ENCODE results near the gene CDC5L. TPM values are rescaled to one million over a fixed set of nuclear protein-coding genes. Genes with fewer than 3 reads are reported as not detected.
A peak's percentile ranks its signal among the peaks of the same experiment; 100 is the strongest.

Gene CDC5L
- total RNA-seq, 1 donor from 2014 or later, result 16.5 TPM

GRCh38 chr6:44466955-44467354 lies 79.4 kb downstream of the CDC5L start:
- no peaks in the 10 kb centered on the region for H3K4me1 ChIP-seq
- H3K9me3 ChIP-seq, result no peaks in the 10 kb centered on the region
- no peaks in the 10 kb centered on the region for H3K27me3 ChIP-seq
- DNase-seq (ENCODE audit: extremely low spot score in 2 of 2), result no peak
- H3K4me3 ChIP-seq, result no peak overlapping the region
- intact Hi-C loops (cut with DNase I), result no loop called here
- TF ChIP-seq CTCF (IDR thresholded peaks at IDR 0.05) (no peak), POLR2AphosphoS5 (IDR thresholded peaks at IDR 0.05; ENCODE audit: insufficient read depth in 1 of 2, low read depth in 1 of 2) (no peak), POLR2A (IDR thresholded peaks at IDR 0.05) (no peak)
- no peak overlapping the region for H3K27ac ChIP-seq
- H3K36me3 ChIP-seq, result no peaks in the 10 kb centered on the region

GRCh38 chr6:44468835-44469234 lies 81.3 kb downstream of the CDC5L start:
- intact Hi-C loops (cut with DNase I), result no loop called here
- DNase-seq (ENCODE audit: extremely low spot score in 2 of 2), result no peak
- H3K36me3 ChIP-seq, result no peaks in the 10 kb centered on the region
- H3K4me1 ChIP-seq, result no peaks in the 10 kb centered on the region
- H3K27me3 ChIP-seq, result no peaks in the 10 kb centered on the region
- H3K9me3 ChIP-seq, result no peaks in the 10 kb centered on the region
- H3K27ac ChIP-seq, result no peak overlapping the region
- TF ChIP-seq CTCF (IDR thresholded peaks at IDR 0.05) (no peak), POLR2A (IDR thresholded peaks at IDR 0.05) (no peak), POLR2AphosphoS5 (IDR thresholded peaks at IDR 0.05; ENCODE audit: insufficient read depth in 1 of 2, low read depth in 1 of 2) (no peak)
- no peak overlapping the region for H3K4me3 ChIP-seq

- Histone ChIP-seq H3K4me3 (no peak overlapping the region), H3K4me1 (no peaks in the 10 kb centered on the region), H3K27ac (no peak overlapping the region), H3K27me3 (no peaks in the 10 kb centered on the region), H3K36me3 (no peaks in the 10 kb centered on the region), H3K9me3 (no peaks in the 10 kb centered on the region)
- intact Hi-C loops (cut with DNase I), result loop anchor here (10.0 kb wide), 1 partner anchor 1245 kb away; no protein-coding TSS in a partner anchor
- TF ChIP-seq CTCF (IDR thresholded peaks at IDR 0.05) (no peak), POLR2A (IDR thresholded peaks at IDR 0.05) (no peak), POLR2AphosphoS5 (IDR thresholded peaks at IDR 0.05; ENCODE audit: insufficient read depth in 1 of 2, low read depth in 1 of 2) (no peak)
- DNase-seq (ENCODE audit: extremely low spot score in 2 of 2), result no peak
Observed at GRCh38 chr6:44470115-44470464, 82.6 kb downstream of the CDC5L start.

GRCh38 chr6:44470746-44471145 lies 83.2 kb downstream of the CDC5L start:
- Histone ChIP-seq H3K36me3 (no peaks in the 10 kb centered on the region), H3K4me3 (no peak overlapping the region), H3K9me3 (no peaks in the 10 kb centered on the region), H3K27ac (no peak overlapping the region), H3K4me1 (peaks cover 2% of the 10 kb centered on the region), H3K27me3 (no peaks in the 10 kb centered on the region)
- intact Hi-C loops (cut with DNase I), result loop anchor here (10.0 kb wide), 1 partner anchor 1244 kb away; no protein-coding TSS in a partner anchor
- TF ChIP-seq CTCF (IDR thresholded peaks at IDR 0.05), result no peak
- no peak for TF ChIP-seq POLR2A (IDR thresholded peaks at IDR 0.05)
- no peak for TF ChIP-seq POLR2AphosphoS5 (IDR thresholded peaks at IDR 0.05; ENCODE audit: insufficient read depth in 1 of 2, low read depth in 1 of 2)
- no peak for DNase-seq (ENCODE audit: extremely low spot score in 2 of 2)

- Histone ChIP-seq H3K27me3 (no peaks in the 10 kb centered on the region), H3K36me3 (no peaks in the 10 kb centered on the region), H3K4me1 (peaks cover 4% of the 10 kb centered on the region), H3K9me3 (no peaks in the 10 kb centered on the region), H3K27ac (no peak overlapping the region), H3K4me3 (no peak overlapping the region)
- DNase-seq (ENCODE audit: extremely low spot score in 2 of 2), result peak in 1 of 2 donors; percentile 52
- TF ChIP-seq POLR2A (IDR thresholded peaks at IDR 0.05), result no peak
- TF ChIP-seq POLR2AphosphoS5 (IDR thresholded peaks at IDR 0.05; ENCODE audit: insufficient read depth in 1 of 2, low read depth in 1 of 2), result no peak
- TF ChIP-seq CTCF (IDR thresholded peaks at IDR 0.05), result no peak
- intact Hi-C loops (cut with DNase I), result loop anchor here (10.0 kb wide), 1 partner anchor 1243 kb away; no protein-coding TSS in a partner anchor
Observed at GRCh38 chr6:44471271-44471981, 83.9 kb downstream of the CDC5L start.
